SW480 (cell line): ENCODE results near the gene PLCD1.
"Not testable (repeated sequence)": the region's sequence is repeated elsewhere in the genome, so short reads cannot be mapped to it uniquely, and the experiment has no call there.

ENCODE experiments used
- DNase-seq: peaks from one replicate; pipeline ENCODE4 v3.0.0-alpha.2; 2016; ENCODE audit warnings: low spot score

The PLCD1 gene

GRCh38 chr3:38029400-38030125 lies at the start of gene PLCD1:
TSS of gene PLCD1 (minus strand) at chr3:38029642. CDS start at chr3:38029539, 103 bp downstream.
- DNase-seq = no peak

- not testable (repeated sequence) for DNase-seq
Observed at GRCh38 chr3:38077073-38077472, 47.6 kb upstream of the PLCD1 start.

GRCh38 chr3:38070013-38070412 lies 40.6 kb upstream of the PLCD1 start:
- no peak for DNase-seq

- no peak for DNase-seq
Observed at GRCh38 chr3:38067508-38068233, 38.2 kb upstream of the PLCD1 start.

- not testable (repeated sequence) for DNase-seq
Observed at GRCh38 chr3:38064453-38064852, 35.0 kb upstream of the PLCD1 start.

GRCh38 chr3:38062809-38063208 lies 33.4 kb upstream of the PLCD1 start:
- no peak for DNase-seq

- DNase-seq = no peak
Observed at GRCh38 chr3:38059591-38059990, 30.1 kb upstream of the PLCD1 start.

GRCh38 chr3:38059148-38059547 lies 29.7 kb upstream of the PLCD1 start:
- DNase-seq = no peak

GRCh38 chr3:38054499-38055001 lies 25.1 kb upstream of the PLCD1 start:
- no peak for DNase-seq

- DNase-seq = not testable (repeated sequence)
Observed at GRCh38 chr3:38053813-38054498, 24.5 kb upstream of the PLCD1 start.

- DNase-seq = not testable (repeated sequence)
Observed at GRCh38 chr3:38053286-38053685, 23.8 kb upstream of the PLCD1 start.

- no peak for DNase-seq
Observed at GRCh38 chr3:38051131-38051530, 21.7 kb upstream of the PLCD1 start.

GRCh38 chr3:38049358-38050126 lies 20.1 kb upstream of the PLCD1 start:
- DNase-seq = no peak

GRCh38 chr3:38047896-38048295 lies 18.5 kb upstream of the PLCD1 start:
- no peak for DNase-seq

- no peak for DNase-seq
Observed at GRCh38 chr3:38046821-38047220, 17.4 kb upstream of the PLCD1 start.

GRCh38 chr3:38046027-38046426 lies 16.6 kb upstream of the PLCD1 start:
- DNase-seq = no peak

GRCh38 chr3:38043486-38043885 lies 14.0 kb upstream of the PLCD1 start:
- no peak for DNase-seq

- no peak for DNase-seq
Observed at GRCh38 chr3:38040401-38040800, 11.0 kb upstream of the PLCD1 start.

- peak; percentile 74 for DNase-seq
Observed at GRCh38 chr3:38039899-38040261, 10.4 kb upstream of the PLCD1 start.

GRCh38 chr3:38039101-38039898 lies 9.9 kb upstream of the PLCD1 start, which contains the start of gene DLEC1:
TSS of gene DLEC1 (plus strand) at chr3:38039208. CDS start at chr3:38039226, 18 bp downstream.
- DNase-seq = peak; percentile 72

- no peak for DNase-seq
Observed at GRCh38 chr3:38038447-38038911, 9.0 kb upstream of the PLCD1 start.
